CD14-positive monocyte (primary cell): ENCODE measurements around the gene PDE6G. TPM values are rescaled to one million over a fixed set of nuclear protein-coding genes. Genes with fewer than 3 reads are reported as not detected.

Experiments used
- DNase-seq, 3 donors: peaks; one replicate each; pipeline ENCODE4 v3.0.0-alpha.2; 2011 to 2022
- H2AFZ ChIP-seq: 2 replicates; pipeline ENCODE4 v1.6.0; 2012; ENCODE audit warnings: mild to moderate bottlenecking, low read depth, low read length, inconsistent platforms; ENCODE audit not compliant: insufficient read depth, poor library complexity, severe bottlenecking
- H3K27ac ChIP-seq, 2 donors: 1 replicate in 1 of 2; 2 replicates in 1 of 2; pipeline ENCODE4 v1.5.1; 2012 to 2013; ENCODE audit warnings: low read length in 2 of 2, control low read depth in 1 of 2, inconsistent platforms in 1 of 2, low read depth in 1 of 2, mild to moderate bottlenecking in 1 of 2
- H3K27me3 ChIP-seq, 2 donors: one replicate each; pipeline versions ENCODE4 v1.6.0 to v1.6.1; 2011 to 2013; ENCODE audit warnings: low read length in 2 of 2; ENCODE audit not compliant: control insufficient read depth in 2 of 2, insufficient read depth in 2 of 2
- H3K36me3 ChIP-seq, 2 donors: replicated peaks in 1 of 2; 1 replicate in 1 of 2; 2 replicates in 1 of 2; pipeline versions ENCODE4 v1.5.1 to v1.6.1; 2012 to 2013; ENCODE audit warnings: low read length in 2 of 2, control low read depth in 1 of 2, inconsistent platforms in 1 of 2, mild to moderate bottlenecking in 1 of 2; ENCODE audit not compliant: insufficient read depth in 2 of 2, control insufficient read depth in 1 of 2
- H3K4me1 ChIP-seq, 2 donors: 1 replicate in 1 of 2; 2 replicates in 1 of 2; pipeline versions ENCODE4 v1.5.1 to v1.6.1; 2012 to 2013; ENCODE audit warnings: low read length in 2 of 2, control low read depth in 1 of 2, inconsistent platforms in 1 of 2, mild to moderate bottlenecking in 1 of 2, moderate library complexity in 1 of 2; ENCODE audit not compliant: insufficient read depth in 2 of 2, control insufficient read depth in 1 of 2
- H3K4me2 ChIP-seq: replicated peaks from 2 replicates; pipeline ENCODE3; 2012; ENCODE audit warnings: low read length, moderate library complexity, mild to moderate bottlenecking; ENCODE audit not compliant: poor library complexity, severe bottlenecking; ENCODE audit errors: extremely low read depth
- H3K4me3 ChIP-seq, 3 experiments: fragments of 200-600 bp in 1 of 3; sonication (generic) in 1 of 3; replicated peaks in 1 of 3; 1 replicate in 2 of 3; 2 replicates in 1 of 3; pipeline ENCODE4 v1.5.1; 2011 to 2013; ENCODE audit warnings: low read length in 3 of 3, mild to moderate bottlenecking in 3 of 3, control low read depth in 2 of 3, low read depth in 2 of 3, inconsistent platforms in 1 of 3, moderate library complexity in 1 of 3
- H3K79me2 ChIP-seq: 2 replicates; pipeline ENCODE4 v1.6.0; 2012; ENCODE audit warnings: mild to moderate bottlenecking, control low read depth, inconsistent platforms, low read length, moderate library complexity; ENCODE audit not compliant: insufficient read depth
- H3K9ac ChIP-seq: 2 replicates; pipeline ENCODE4 v1.6.0; 2017; ENCODE audit warnings: low read length, mild to moderate bottlenecking; ENCODE audit not compliant: insufficient read depth, poor library complexity, severe bottlenecking
- H3K9me3 ChIP-seq, 2 donors: replicated peaks in 1 of 2; 1 replicate in 1 of 2; 2 replicates in 1 of 2; pipeline versions ENCODE4 v1.5.1 to v1.6.1; 2012 to 2013; ENCODE audit warnings: low read length in 2 of 2, control low read depth in 1 of 2; ENCODE audit not compliant: control insufficient read depth in 1 of 2, insufficient read depth in 1 of 2
- H4K20me1 ChIP-seq: 2 replicates; pipeline ENCODE4 v1.6.0; 2012; ENCODE audit warnings: mild to moderate bottlenecking, low read length, control low read depth, moderate library complexity; ENCODE audit not compliant: insufficient read depth
- H3K27ac Mint-ChIP-seq, 7 donors: one replicate each; pipeline ENCODE4 v1.8.0; 2020; ENCODE audit warnings: mild to moderate bottlenecking in 7 of 7, mixed read lengths in 7 of 7, moderate library complexity in 6 of 7, inconsistent platforms in 2 of 7
- H3K27me3 Mint-ChIP-seq, 3 donors: one replicate each; pipeline ENCODE4 v1.8.0; 2021 to 2022; ENCODE audit warnings: low read depth in 3 of 3, mild to moderate bottlenecking in 3 of 3, mixed read lengths in 3 of 3, moderate library complexity in 3 of 3, inconsistent platforms in 1 of 3
- H3K36me3 Mint-ChIP-seq, 2 donors: one replicate each; pipeline ENCODE4 v1.8.0; 2020; ENCODE audit warnings: mixed read lengths in 2 of 2, inconsistent platforms in 1 of 2, mild to moderate bottlenecking in 1 of 2
- H3K4me1 Mint-ChIP-seq: one replicate; pipeline ENCODE4 v1.8.0; 2020; ENCODE audit warnings: mild to moderate bottlenecking, mixed read lengths
- H3K4me3 Mint-ChIP-seq, 2 donors: one replicate each; pipeline ENCODE4 v1.8.0; 2020; ENCODE audit warnings: mild to moderate bottlenecking in 2 of 2, mixed read lengths in 2 of 2, moderate library complexity in 1 of 2
- H3K9me3 Mint-ChIP-seq, 7 donors: one replicate each; pipeline ENCODE4 v1.8.0; 2020 to 2022; ENCODE audit warnings: mixed read lengths in 7 of 7, mild to moderate bottlenecking in 6 of 7, moderate library complexity in 6 of 7, inconsistent platforms in 2 of 7
- CTCF ChIP-seq: fragments of 200-600 bp; IDR thresholded peaks from one replicate; pipeline ENCODE4 v1.8.0; 2022; ENCODE audit warnings: antibody characterized with exemption, mild to moderate bottlenecking
- WGBS: methylation state at CpG from one replicate; pipeline ENCODE4 v1.1.5; 2013; ENCODE audit warnings: missing lambda C conversion rate; ENCODE audit not compliant: insufficient coverage; 5-methylcytosine and 5-hydroxymethylcytosine counted together
- intact Hi-C, 2 donors: fragments of 100-400 bp; cut with micrococcal nuclease; formaldehyde crosslinking; loops; one replicate each; pipeline versions ENCODE4 v1.15.0 to v1.15.1; 2023
- polyA plus RNA-seq, 3 donors: library from polyadenylated mRNA; depleted of rRNA in 1 of 3; unstranded in 2 of 3; stranded (reverse) in 1 of 3; fragments of 300-500 nt in 2 of 3; fragments of >200 nt in 1 of 3; fragmentation: Illumina TruSeq in 2 of 3; gene quantifications; 1 replicate in 2 of 3; 2 replicates in 1 of 3; pipeline ENCODE4 v1.2.3, GENCODE V29; 2012 to 2021

PDE6G gene
- polyA plus RNA-seq, 3 donors, result 8.9 to 12.0 (median 11.5) TPM

GRCh38 chr17:81651692-81652091 is 4.7 kb downstream of the PDE6G start:
- H3K9me3 Mint-ChIP-seq, result peaks cover 10 to 26% (median 19%) of the 10 kb centered on the region in 7 donors
- H3K4me2 ChIP-seq, result no peak overlapping the region
- H3K4me3 Mint-ChIP-seq, result peak overlapping the region in 1 of 2 donors; percentile 9
- H3K27me3 Mint-ChIP-seq, result peaks cover 34 to 48% (median 45%) of the 10 kb centered on the region in 3 donors
- TF ChIP-seq CTCF, result no peak
- peaks cover 13 to 20% of the 10 kb centered on the region in 2 donors for H3K4me1 ChIP-seq
- H3K27ac ChIP-seq, result no peak overlapping the region
- peak overlapping the region in 1 of 7 donors; percentile 23 for H3K27ac Mint-ChIP-seq
- peaks cover 11 to 28% of the 10 kb centered on the region in 2 donors for H3K27me3 ChIP-seq
- no peaks in the 10 kb centered on the region for H3K79me2 ChIP-seq
- peaks cover 14% of the 10 kb centered on the region for H3K4me1 Mint-ChIP-seq
- H3K9ac ChIP-seq, result no peak overlapping the region
- no peaks in the 10 kb centered on the region for H3K36me3 ChIP-seq
- H3K9me3 ChIP-seq, result peaks cover 13 to 16% of the 10 kb centered on the region in 2 donors
- no peak overlapping the region for H3K4me3 ChIP-seq
- 92% methylated on average over 7 of the region's 10 CpGs for WGBS
- intact Hi-C loops, result no loop called here
- no peaks in the 10 kb centered on the region for H4K20me1 ChIP-seq
- DNase-seq, result no peak
- peaks cover 2 to 6% of the 10 kb centered on the region in 2 donors for H3K36me3 Mint-ChIP-seq
- no peak overlapping the region for H2AFZ ChIP-seq

DNA sequence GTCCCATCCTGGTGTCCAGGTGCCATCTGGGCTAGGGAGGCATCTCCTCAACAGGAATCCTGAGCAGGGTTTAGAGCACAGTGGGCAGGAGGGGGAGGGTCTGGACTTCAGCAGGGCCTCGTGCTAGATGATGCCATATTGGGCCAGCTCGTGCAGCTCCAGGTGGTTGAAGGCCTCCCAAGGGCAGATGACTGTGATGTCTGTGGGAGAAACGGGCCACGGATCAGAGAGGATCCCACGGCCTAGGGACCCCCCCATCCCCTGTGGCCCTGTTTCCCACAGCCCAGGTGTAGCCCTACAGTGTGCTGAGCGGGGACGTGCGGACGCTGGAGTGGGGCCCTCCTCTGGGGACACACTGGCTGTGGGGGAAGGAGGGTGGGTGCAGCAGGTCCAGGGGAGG is 5.4 kb downstream of the PDE6G start:
- intact Hi-C loops, result no loop called here
- Histone ChIP-seq H3K27ac (no peak overlapping the region), H3K9ac (no peak overlapping the region), H4K20me1 (no peaks in the 10 kb centered on the region), H3K27me3 (peaks cover 11 to 30% of the 10 kb centered on the region in 2 donors), H3K4me3 (no peak overlapping the region), H2AFZ (no peak overlapping the region), H3K36me3 (no peaks in the 10 kb centered on the region), H3K4me2 (no peak overlapping the region), H3K4me1 (peaks cover 11 to 15% of the 10 kb centered on the region in 2 donors), H3K79me2 (no peaks in the 10 kb centered on the region), H3K9me3 (peaks cover 13 to 16% of the 10 kb centered on the region in 2 donors)
- no peak for DNase-seq
- Mint-ChIP-seq H3K27ac (no peak overlapping the region), H3K4me1 (peaks cover 12% of the 10 kb centered on the region), H3K4me3 (no peak overlapping the region), H3K36me3 (peaks cover 2 to 6% of the 10 kb centered on the region in 2 donors), H3K9me3 (peaks cover 10 to 26% (median 19%) of the 10 kb centered on the region in 7 donors), H3K27me3 (peaks cover 36 to 54% (median 51%) of the 10 kb centered on the region in 3 donors)
- 93% methylated on average over 5 of the region's 9 CpGs for WGBS
- TF ChIP-seq CTCF, result no peak
